K562 (cell line): ENCODE data around the gene TLR6. TPM values are rescaled to one million over a fixed set of nuclear protein-coding genes. Genes with fewer than 3 reads are reported as not detected.

ENCODE experiments used
- DPF2 ChIP-seq: fragments of 450-650 bp; IDR thresholded peaks from 2 replicates; pipeline ENCODE4 v1.6.1; 2016
- FOXK2 ChIP-seq, 2 experiments: fragments of 450-650 bp; IDR thresholded peaks in 1 of 2; conservative IDR thresholded peaks in 1 of 2; 2 replicates each; pipeline ENCODE4 v1.6.1; 2016; ENCODE audit warnings: low read depth in 2 of 2, mild to moderate bottlenecking in 1 of 2
- HMGN3 ChIP-seq: IDR thresholded peaks from 2 replicates; pipeline ENCODE4 v1.6.1; 2011; ENCODE audit warnings: borderline replicate concordance, low read depth, mild to moderate bottlenecking, mixed read lengths, low read length; ENCODE audit not compliant: insufficient read length; ENCODE audit errors: extremely low read depth
- KDM5B ChIP-seq: fragments of 200-600 bp; sonication (generic); IDR thresholded peaks from 2 replicates; pipeline ENCODE4 v1.6.1; 2012; ENCODE audit warnings: low read depth, mild to moderate bottlenecking, moderate library complexity, low read length, control low read depth, inconsistent platforms; ENCODE audit not compliant: insufficient replicate concordance
- KHSRP ChIP-seq: fragments of 450-650 bp; IDR thresholded peaks from 2 replicates; pipeline ENCODE4 v1.6.1; 2017
- LCOR ChIP-seq: sonication (generic); formaldehyde crosslinking; IDR thresholded peaks from 2 replicates; pipeline ENCODE4 v1.8.0; 2022; ENCODE audit warnings: mild to moderate bottlenecking, missing genetic modification reagents
- MECOM ChIP-seq: fragments of 250-450 bp; sonication (Bioruptor Pico); IDR thresholded peaks from 2 replicates; pipeline ENCODE4 v1.8.0; 2022; ENCODE audit warnings: inconsistent platforms
- NR2C2 ChIP-seq, 2 experiments: fragments of 200-800 bp in 1 of 2; sonication (Bioruptor generic) in 1 of 2; sonication (generic) in 1 of 2; formaldehyde crosslinking in 1 of 2; IDR thresholded peaks; 2 replicates each; pipeline versions ENCODE4 v1.6.1 to v1.8.0; 2016 to 2022; ENCODE audit warnings: mild to moderate bottlenecking in 1 of 2, missing compliant biosample characterization in 1 of 2, missing genetic modification characterization in 1 of 2, missing genetic modification reagents in 1 of 2
- PHF8 ChIP-seq: fragments of 200-600 bp; sonication (generic); IDR thresholded peaks from 2 replicates; pipeline ENCODE4 v1.6.1; 2012; ENCODE audit warnings: mixed run types, mild to moderate bottlenecking, inconsistent platforms, low read length, moderate library complexity, borderline replicate concordance
- SMC3 ChIP-seq: conservative IDR thresholded peaks from 2 replicates; pipeline ENCODE4 v1.6.1; 2011; ENCODE audit warnings: low read depth, low read length, improper control_type of control experiment; ENCODE audit not compliant: insufficient read depth
- TEAD2 ChIP-seq: fragments of 450-650 bp; IDR thresholded peaks from 2 replicates; pipeline ENCODE4 v1.6.1; 2016; ENCODE audit warnings: missing genetic modification characterization, control low read depth, missing compliant biosample characterization
- THRAP3 ChIP-seq: fragments of 450-650 bp; IDR thresholded peaks from 2 replicates; pipeline ENCODE4 v1.6.1; 2016; ENCODE audit warnings: mild to moderate bottlenecking, inconsistent platforms, borderline replicate concordance
- XRCC5 ChIP-seq: fragments of 200-400 bp; formaldehyde crosslinking; IDR thresholded peaks from 2 replicates; pipeline ENCODE4 v1.6.1; 2017; ENCODE audit warnings: low read depth, mild to moderate bottlenecking, low read length
- ZNF668 ChIP-seq: fragments of 250-450 bp; sonication (Bioruptor Pico); IDR thresholded peaks from 2 replicates; pipeline ENCODE4 v1.8.0; 2022; ENCODE audit warnings: mild to moderate bottlenecking, inconsistent platforms
- polyA plus RNA-seq, 8 experiments: library from polyadenylated mRNA; depleted of rRNA in 4 of 8; stranded (reverse) in 5 of 8; unstranded in 3 of 8; fragments of >200 nt; fragmentation: Nextera tagmentation in 2 of 8; fragmentation: Illumina TruSeq in 1 of 8; extraction: Ambion mirVana in 2 of 8; extraction: Trizol in 1 of 8; gene quantifications; 2 replicates each; pipeline versions ENCODE4 v1.2.1 to v1.2.3, GENCODE V29; 2011 to 2014; ENCODE audit warnings: inconsistent platforms in 1 of 8, missing spikeins in 1 of 8
- total RNA-seq, 7 experiments: library from RNA; depleted of rRNA in 6 of 7; stranded (reverse); fragments of >200 nt in 6 of 7; fragmentation: Illumina TruSeq in 2 of 7; extraction: Trizol in 2 of 7; gene quantifications; 2 replicates each; pipeline versions ENCODE4 v1.2.1 to v1.2.3, GENCODE V29; 2011 to 2021; ENCODE audit warnings: low replicate concordance in 1 of 7
- TF ChIP-seq, protein P1 (sequence below): sonication (generic); formaldehyde crosslinking; IDR thresholded peaks from 2 replicates; pipeline ENCODE4 v1.8.1; 2023; ENCODE audit warnings: mild to moderate bottlenecking, missing genetic modification reagents, moderate library complexity
- TF ChIP-seq, protein P2 (sequence below), 2 experiments: fragments of 450-650 bp; IDR thresholded peaks; 2 replicates each; pipeline ENCODE4 v1.6.1; 2018; ENCODE audit warnings: mild to moderate bottlenecking in 2 of 2, low read depth in 1 of 2; ENCODE audit not compliant: partially characterized antibody in 2 of 2
- TF ChIP-seq, protein P3 (sequence below): sonication (generic); formaldehyde crosslinking; IDR thresholded peaks from 2 replicates; pipeline ENCODE4 v1.8.0; 2023; ENCODE audit warnings: missing genetic modification reagents, mild to moderate bottlenecking, borderline replicate concordance

Gene TLR6
- total and polyA plus RNA-seq, 9 of the 15 experiments (the other 6 are each of a cell fraction or from before 2014, with no cell fraction given), result 0.08 to 1.9 (median 0.91) TPM

DNA sequence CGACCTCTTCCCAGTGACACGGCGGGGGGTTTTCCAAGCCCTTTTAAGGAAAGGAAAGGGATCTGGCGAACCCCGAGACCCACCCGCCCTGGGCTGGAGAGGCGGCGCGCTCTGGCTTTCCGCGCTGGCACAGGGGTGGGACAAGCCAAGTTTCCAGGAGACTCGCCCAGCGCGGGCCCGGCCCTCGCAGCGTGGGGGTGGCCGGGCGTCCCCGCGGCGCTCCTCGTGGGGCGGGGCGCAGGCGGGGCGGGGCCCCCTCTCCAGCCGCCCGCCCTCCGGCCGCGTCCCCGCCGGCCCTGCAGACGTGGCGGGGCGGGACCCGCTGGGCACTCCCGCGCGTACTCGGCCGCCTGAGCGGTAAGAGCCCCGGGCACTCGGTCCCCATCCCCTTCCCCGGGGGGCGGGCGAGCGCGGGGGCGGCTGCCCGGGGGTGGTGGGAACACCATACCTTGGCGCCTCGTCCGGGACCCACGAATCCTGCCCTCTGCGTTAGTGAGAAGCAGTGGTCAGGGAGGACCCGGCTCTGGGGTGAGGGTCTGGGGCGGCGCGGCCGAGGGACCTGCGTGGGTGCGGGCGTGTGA, 11.0 kb upstream of the TLR6 start, which contains the start of gene FAM114A1 (continued):
- TF ChIP-seq, protein P1, sequence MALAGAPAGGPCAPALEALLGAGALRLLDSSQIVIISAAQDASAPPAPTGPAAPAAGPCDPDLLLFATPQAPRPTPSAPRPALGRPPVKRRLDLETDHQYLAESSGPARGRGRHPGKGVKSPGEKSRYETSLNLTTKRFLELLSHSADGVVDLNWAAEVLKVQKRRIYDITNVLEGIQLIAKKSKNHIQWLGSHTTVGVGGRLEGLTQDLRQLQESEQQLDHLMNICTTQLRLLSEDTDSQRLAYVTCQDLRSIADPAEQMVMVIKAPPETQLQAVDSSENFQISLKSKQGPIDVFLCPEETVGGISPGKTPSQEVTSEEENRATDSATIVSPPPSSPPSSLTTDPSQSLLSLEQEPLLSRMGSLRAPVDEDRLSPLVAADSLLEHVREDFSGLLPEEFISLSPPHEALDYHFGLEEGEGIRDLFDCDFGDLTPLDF, result no peak
- no peak for TF ChIP-seq LCOR (CRISPR knock-in tag)
- TF ChIP-seq TEAD2, result no peak
- no peak for TF ChIP-seq SMC3
- no peak for TF ChIP-seq THRAP3
- TF ChIP-seq ZNF668 (CRISPR knock-in tag), result no peak
- no peak for TF ChIP-seq XRCC5
- TF ChIP-seq, protein P2, sequence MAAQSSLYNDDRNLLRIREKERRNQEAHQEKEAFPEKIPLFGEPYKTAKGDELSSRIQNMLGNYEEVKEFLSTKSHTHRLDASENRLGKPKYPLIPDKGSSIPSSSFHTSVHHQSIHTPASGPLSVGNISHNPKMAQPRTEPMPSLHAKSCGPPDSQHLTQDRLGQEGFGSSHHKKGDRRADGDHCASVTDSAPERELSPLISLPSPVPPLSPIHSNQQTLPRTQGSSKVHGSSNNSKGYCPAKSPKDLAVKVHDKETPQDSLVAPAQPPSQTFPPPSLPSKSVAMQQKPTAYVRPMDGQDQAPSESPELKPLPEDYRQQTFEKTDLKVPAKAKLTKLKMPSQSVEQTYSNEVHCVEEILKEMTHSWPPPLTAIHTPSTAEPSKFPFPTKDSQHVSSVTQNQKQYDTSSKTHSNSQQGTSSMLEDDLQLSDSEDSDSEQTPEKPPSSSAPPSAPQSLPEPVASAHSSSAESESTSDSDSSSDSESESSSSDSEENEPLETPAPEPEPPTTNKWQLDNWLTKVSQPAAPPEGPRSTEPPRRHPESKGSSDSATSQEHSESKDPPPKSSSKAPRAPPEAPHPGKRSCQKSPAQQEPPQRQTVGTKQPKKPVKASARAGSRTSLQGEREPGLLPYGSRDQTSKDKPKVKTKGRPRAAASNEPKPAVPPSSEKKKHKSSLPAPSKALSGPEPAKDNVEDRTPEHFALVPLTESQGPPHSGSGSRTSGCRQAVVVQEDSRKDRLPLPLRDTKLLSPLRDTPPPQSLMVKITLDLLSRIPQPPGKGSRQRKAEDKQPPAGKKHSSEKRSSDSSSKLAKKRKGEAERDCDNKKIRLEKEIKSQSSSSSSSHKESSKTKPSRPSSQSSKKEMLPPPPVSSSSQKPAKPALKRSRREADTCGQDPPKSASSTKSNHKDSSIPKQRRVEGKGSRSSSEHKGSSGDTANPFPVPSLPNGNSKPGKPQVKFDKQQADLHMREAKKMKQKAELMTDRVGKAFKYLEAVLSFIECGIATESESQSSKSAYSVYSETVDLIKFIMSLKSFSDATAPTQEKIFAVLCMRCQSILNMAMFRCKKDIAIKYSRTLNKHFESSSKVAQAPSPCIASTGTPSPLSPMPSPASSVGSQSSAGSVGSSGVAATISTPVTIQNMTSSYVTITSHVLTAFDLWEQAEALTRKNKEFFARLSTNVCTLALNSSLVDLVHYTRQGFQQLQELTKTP (IDR thresholded peaks at IDR 0.05; ENCODE audit: low read depth in 1 of 2, partially characterized antibody in 2 of 2), result no peak
- TF ChIP-seq KHSRP, result no peak
- TF ChIP-seq HMGN3, result peak; percentile 77
- no peak for TF ChIP-seq MECOM (CRISPR knock-in tag)
- TF ChIP-seq, protein P3, sequence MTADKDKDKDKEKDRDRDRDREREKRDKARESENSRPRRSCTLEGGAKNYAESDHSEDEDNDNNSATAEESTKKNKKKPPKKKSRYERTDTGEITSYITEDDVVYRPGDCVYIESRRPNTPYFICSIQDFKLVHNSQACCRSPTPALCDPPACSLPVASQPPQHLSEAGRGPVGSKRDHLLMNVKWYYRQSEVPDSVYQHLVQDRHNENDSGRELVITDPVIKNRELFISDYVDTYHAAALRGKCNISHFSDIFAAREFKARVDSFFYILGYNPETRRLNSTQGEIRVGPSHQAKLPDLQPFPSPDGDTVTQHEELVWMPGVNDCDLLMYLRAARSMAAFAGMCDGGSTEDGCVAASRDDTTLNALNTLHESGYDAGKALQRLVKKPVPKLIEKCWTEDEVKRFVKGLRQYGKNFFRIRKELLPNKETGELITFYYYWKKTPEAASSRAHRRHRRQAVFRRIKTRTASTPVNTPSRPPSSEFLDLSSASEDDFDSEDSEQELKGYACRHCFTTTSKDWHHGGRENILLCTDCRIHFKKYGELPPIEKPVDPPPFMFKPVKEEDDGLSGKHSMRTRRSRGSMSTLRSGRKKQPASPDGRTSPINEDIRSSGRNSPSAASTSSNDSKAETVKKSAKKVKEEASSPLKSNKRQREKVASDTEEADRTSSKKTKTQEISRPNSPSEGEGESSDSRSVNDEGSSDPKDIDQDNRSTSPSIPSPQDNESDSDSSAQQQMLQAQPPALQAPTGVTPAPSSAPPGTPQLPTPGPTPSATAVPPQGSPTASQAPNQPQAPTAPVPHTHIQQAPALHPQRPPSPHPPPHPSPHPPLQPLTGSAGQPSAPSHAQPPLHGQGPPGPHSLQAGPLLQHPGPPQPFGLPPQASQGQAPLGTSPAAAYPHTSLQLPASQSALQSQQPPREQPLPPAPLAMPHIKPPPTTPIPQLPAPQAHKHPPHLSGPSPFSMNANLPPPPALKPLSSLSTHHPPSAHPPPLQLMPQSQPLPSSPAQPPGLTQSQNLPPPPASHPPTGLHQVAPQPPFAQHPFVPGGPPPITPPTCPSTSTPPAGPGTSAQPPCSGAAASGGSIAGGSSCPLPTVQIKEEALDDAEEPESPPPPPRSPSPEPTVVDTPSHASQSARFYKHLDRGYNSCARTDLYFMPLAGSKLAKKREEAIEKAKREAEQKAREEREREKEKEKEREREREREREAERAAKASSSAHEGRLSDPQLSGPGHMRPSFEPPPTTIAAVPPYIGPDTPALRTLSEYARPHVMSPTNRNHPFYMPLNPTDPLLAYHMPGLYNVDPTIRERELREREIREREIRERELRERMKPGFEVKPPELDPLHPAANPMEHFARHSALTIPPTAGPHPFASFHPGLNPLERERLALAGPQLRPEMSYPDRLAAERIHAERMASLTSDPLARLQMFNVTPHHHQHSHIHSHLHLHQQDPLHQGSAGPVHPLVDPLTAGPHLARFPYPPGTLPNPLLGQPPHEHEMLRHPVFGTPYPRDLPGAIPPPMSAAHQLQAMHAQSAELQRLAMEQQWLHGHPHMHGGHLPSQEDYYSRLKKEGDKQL, result no peak
- TF ChIP-seq FOXK2 (conservative IDR thresholded peaks at IDR 0.05 in 1 of 2, IDR thresholded peaks at IDR 0.05 in 1 of 2; ENCODE audit: low read depth in 2 of 2), result no peak
- TF ChIP-seq NR2C2 (CRISPR knock-in tag; IDR thresholded peaks at IDR 0.05), result no peak
- TF ChIP-seq NR2C2 (tag; IDR thresholded peaks at IDR 0.05), result no peak
- TF ChIP-seq PHF8, result peak; percentile 56; the same call in 1 of the 2 replicates
- TF ChIP-seq KDM5B, result peak; percentile 53
- no peak for TF ChIP-seq DPF2
